ENCODE data around the gene GCNT2.

GRCh38 chr6:10534419-10534762, 13.2 kb downstream of the GCNT2 start:
- no peak for TF ChIP-seq CTCF (IDR thresholded peaks at IDR 0.05)
- TF ChIP-seq POLR2A (IDR thresholded peaks at IDR 0.05): no peak

Data from Peyer's patch (tissue), 4 donors.